SK-N-SH (cell line): ENCODE measurements around the gene OSBPL9.

ENCODE experiments used
- CTCF ChIP-seq: fragments of 200-600 bp; sonication (generic); IDR thresholded peaks from 2 replicates; pipeline ENCODE4 v1.6.1; 2017; ENCODE audit warnings: antibody characterized with exemption, mild to moderate bottlenecking, moderate library complexity
- EP300 ChIP-seq, 2 experiments: IDR thresholded peaks; 2 replicates each; pipeline versions ENCODE4 v1.4.0 to v1.6.1; 2012; ENCODE audit warnings: borderline replicate concordance in 1 of 2, low read depth in 1 of 2, low read length in 1 of 2
- GABPA ChIP-seq: IDR thresholded peaks from 2 replicates; pipeline ENCODE4 v1.4.0; 2012; ENCODE audit warnings: low read depth, mild to moderate bottlenecking
- MAX ChIP-seq: IDR thresholded peaks from 2 replicates; pipeline ENCODE4 v1.4.0; 2012; ENCODE audit warnings: low read depth
- MXI1 ChIP-seq: IDR thresholded peaks from 2 replicates; pipeline ENCODE4 v1.6.1; 2012; ENCODE audit warnings: mild to moderate bottlenecking, low read depth, low read length, improper control_type of control experiment
- PBX3 ChIP-seq: IDR thresholded peaks from 2 replicates; pipeline ENCODE4; 2012
- RAD21 ChIP-seq: IDR thresholded peaks from 2 replicates; pipeline ENCODE4 v1.6.1; 2012; ENCODE audit warnings: mild to moderate bottlenecking, low read length
- RCOR1 ChIP-seq: fragments of 150-350 bp; IDR thresholded peaks from 2 replicates; pipeline ENCODE4 v1.6.1; 2017; ENCODE audit warnings: antibody characterized with exemption, low read length
- REST ChIP-seq: IDR thresholded peaks from 2 replicates; pipeline ENCODE4 v1.6.1; 2012; ENCODE audit warnings: mild to moderate bottlenecking, low read depth, low read length, moderate library complexity
- SIN3A ChIP-seq: IDR thresholded peaks from 2 replicates; pipeline ENCODE4 v1.6.1; 2012; ENCODE audit warnings: low read depth, mild to moderate bottlenecking, low read length, moderate library complexity, borderline replicate concordance
- TCF12 ChIP-seq: IDR thresholded peaks from 2 replicates; pipeline ENCODE4 v1.4.0; 2012

- TF ChIP-seq CTCF (no peak), SIN3A (no peak), REST (no peak), MAX (no peak), RCOR1 (no peak), GABPA (no peak), RAD21 (no peak), MXI1 (no peak), PBX3 (no peak), EP300 (IDR thresholded peaks at IDR 0.05; ENCODE audit: borderline replicate concordance in 1 of 2, low read depth in 1 of 2, low read length in 1 of 2) (no peak), TCF12 (no peak)
These were observed 14.9 kb downstream of the OSBPL9 start for GRCh38 chr1:51631747-51632146.
